ENCODE data around the gene PEF1. TPM values are rescaled to one million over a fixed set of nuclear protein-coding genes. Genes with fewer than 3 reads are reported as not detected.

PEF1 gene
- polyA plus RNA-seq, 1 donor (not counting 4 experiments of a cell fraction or from before 2014, with no cell fraction given) = 72.2 TPM

DNA sequence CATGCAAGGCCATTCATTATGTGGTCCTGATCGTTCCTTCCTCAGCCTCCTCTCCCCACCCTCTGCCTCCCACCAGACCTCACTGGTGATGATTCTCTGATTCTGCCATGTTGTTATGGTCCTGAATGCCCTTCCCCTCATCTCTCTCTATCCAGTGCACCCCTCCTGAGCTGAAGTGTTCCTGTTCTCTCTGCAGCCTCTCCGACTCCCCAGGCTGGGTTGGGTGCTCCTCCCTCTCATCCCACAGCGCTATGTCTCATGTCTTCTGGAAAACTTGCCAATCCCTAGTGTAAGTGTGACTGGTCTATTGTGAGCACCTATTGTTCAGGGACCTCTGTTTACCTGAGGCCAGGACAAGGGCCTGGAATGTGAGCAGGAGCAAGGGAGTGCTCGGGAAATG is 11.1 kb upstream of the PEF1 start:
- H3K9ac ChIP-seq (ENCODE audit: control insufficient read depth, extremely low read depth, insufficient read depth, low read length) = no peak overlapping the region
- H3K36me3 ChIP-seq (ENCODE audit: control insufficient read depth in 2 of 2, extremely low read depth in 1 of 2, insufficient read depth in 2 of 2, low read length in 2 of 2) = peaks cover 35 to 44% of the 10 kb centered on the region in 2 experiments
- FAIRE-seq = no peak
- no peak overlapping the region for H3K27ac ChIP-seq (ENCODE audit: control insufficient read depth, insufficient read depth, low read length)
- H3K4me2 ChIP-seq (ENCODE audit: control insufficient read depth, extremely low read depth, insufficient read depth, low read depth, low read length) = no peak overlapping the region
- TF ChIP-seq EZH2 (IDR thresholded peaks at IDR 0.05; ENCODE audit: low read length) = no peak
- TF ChIP-seq, protein P1, sequence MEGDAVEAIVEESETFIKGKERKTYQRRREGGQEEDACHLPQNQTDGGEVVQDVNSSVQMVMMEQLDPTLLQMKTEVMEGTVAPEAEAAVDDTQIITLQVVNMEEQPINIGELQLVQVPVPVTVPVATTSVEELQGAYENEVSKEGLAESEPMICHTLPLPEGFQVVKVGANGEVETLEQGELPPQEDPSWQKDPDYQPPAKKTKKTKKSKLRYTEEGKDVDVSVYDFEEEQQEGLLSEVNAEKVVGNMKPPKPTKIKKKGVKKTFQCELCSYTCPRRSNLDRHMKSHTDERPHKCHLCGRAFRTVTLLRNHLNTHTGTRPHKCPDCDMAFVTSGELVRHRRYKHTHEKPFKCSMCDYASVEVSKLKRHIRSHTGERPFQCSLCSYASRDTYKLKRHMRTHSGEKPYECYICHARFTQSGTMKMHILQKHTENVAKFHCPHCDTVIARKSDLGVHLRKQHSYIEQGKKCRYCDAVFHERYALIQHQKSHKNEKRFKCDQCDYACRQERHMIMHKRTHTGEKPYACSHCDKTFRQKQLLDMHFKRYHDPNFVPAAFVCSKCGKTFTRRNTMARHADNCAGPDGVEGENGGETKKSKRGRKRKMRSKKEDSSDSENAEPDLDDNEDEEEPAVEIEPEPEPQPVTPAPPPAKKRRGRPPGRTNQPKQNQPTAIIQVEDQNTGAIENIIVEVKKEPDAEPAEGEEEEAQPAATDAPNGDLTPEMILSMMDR (optimal IDR thresholded peaks at IDR 0.05 in 1 of 3, IDR thresholded peaks at IDR 0.05 in 1 of 3, conservative IDR thresholded peaks at IDR 0.05 in 1 of 3; ENCODE audit: extremely low read depth in 1 of 3, insufficient read depth in 2 of 3, low read length in 3 of 3) = no peak
- H3K27me3 ChIP-seq (ENCODE audit: control insufficient read depth, extremely low read depth, insufficient read depth, low read length) = no peaks in the 10 kb centered on the region
- DNase-seq (ENCODE audit: low read depth, low spot score) = no peak
- dilution Hi-C loops (cut with MboI; ENCODE audit: extremely low pct_ligation_motif_present, low sequenced_read_pairs) = no loop called here
- no peaks in the 10 kb centered on the region for H3K9me3 ChIP-seq (ENCODE audit: control insufficient read depth, low read depth, low read length)
- no peaks in the 10 kb centered on the region for H3K9me1 ChIP-seq (ENCODE audit: control insufficient read depth, extremely low read depth, insufficient read depth, low read length)
- no peaks in the 10 kb centered on the region for H3K79me2 ChIP-seq (ENCODE audit: control insufficient read depth, insufficient read depth, low read length)
- H4K20me1 ChIP-seq (ENCODE audit: control insufficient read depth, extremely low read depth, insufficient read depth, low read length) = no peaks in the 10 kb centered on the region
- no peak overlapping the region for H2AFZ ChIP-seq (ENCODE audit: control insufficient read depth, low read length)
- H3K4me1 ChIP-seq (ENCODE audit: control insufficient read depth, extremely low read depth, insufficient read depth, low read length) = no peaks in the 10 kb centered on the region
- H3K4me3 ChIP-seq (ENCODE audit: control insufficient read depth in 2 of 3, extremely low read depth in 1 of 3, insufficient read depth in 2 of 3, low read depth in 1 of 3, low read length in 3 of 3) = no peak overlapping the region

GRCh38 chr1:31655104-31655503 is 10.4 kb upstream of the PEF1 start:
- no peak for FAIRE-seq

More at GRCh38 chr1:31655104-31655503, 10.4 kb upstream of the PEF1 start:
- peaks cover 35 to 42% of the 10 kb centered on the region in 2 experiments for H3K36me3 ChIP-seq (ENCODE audit: control insufficient read depth in 2 of 2, extremely low read depth in 1 of 2, insufficient read depth in 2 of 2, low read length in 2 of 2)
- H3K9ac ChIP-seq (ENCODE audit: control insufficient read depth, extremely low read depth, insufficient read depth, low read length) = no peak overlapping the region
- no peaks in the 10 kb centered on the region for H3K9me3 ChIP-seq (ENCODE audit: control insufficient read depth, low read depth, low read length)
- no peak overlapping the region for H3K4me3 ChIP-seq (ENCODE audit: control insufficient read depth in 2 of 3, extremely low read depth in 1 of 3, insufficient read depth in 2 of 3, low read depth in 1 of 3, low read length in 3 of 3)
- H3K27me3 ChIP-seq (ENCODE audit: control insufficient read depth, extremely low read depth, insufficient read depth, low read length) = no peaks in the 10 kb centered on the region
- no peaks in the 10 kb centered on the region for H4K20me1 ChIP-seq (ENCODE audit: control insufficient read depth, extremely low read depth, insufficient read depth, low read length)
- DNase-seq (ENCODE audit: low read depth, low spot score) = no peak
- no peaks in the 10 kb centered on the region for H3K9me1 ChIP-seq (ENCODE audit: control insufficient read depth, extremely low read depth, insufficient read depth, low read length)
- H3K4me2 ChIP-seq (ENCODE audit: control insufficient read depth, extremely low read depth, insufficient read depth, low read depth, low read length) = no peak overlapping the region
- H2AFZ ChIP-seq (ENCODE audit: control insufficient read depth, low read length) = no peak overlapping the region
- no peak overlapping the region for H3K27ac ChIP-seq (ENCODE audit: control insufficient read depth, insufficient read depth, low read length)
- H3K79me2 ChIP-seq (ENCODE audit: control insufficient read depth, insufficient read depth, low read length) = no peaks in the 10 kb centered on the region
- TF ChIP-seq EZH2 (IDR thresholded peaks at IDR 0.05; ENCODE audit: low read length) = no peak
- TF ChIP-seq, protein P1 (optimal IDR thresholded peaks at IDR 0.05 in 1 of 3, IDR thresholded peaks at IDR 0.05 in 1 of 3, conservative IDR thresholded peaks at IDR 0.05 in 1 of 3; ENCODE audit: extremely low read depth in 1 of 3, insufficient read depth in 2 of 3, low read length in 3 of 3) = no peak
- dilution Hi-C loops (cut with MboI; ENCODE audit: extremely low pct_ligation_motif_present, low sequenced_read_pairs) = no loop called here
- no peaks in the 10 kb centered on the region for H3K4me1 ChIP-seq (ENCODE audit: control insufficient read depth, extremely low read depth, insufficient read depth, low read length)

Measured in keratinocyte (primary cell).